GM23338 (cell line): ENCODE data around the gene GRM5.

Experiments used
- CREB1 ChIP-seq: fragments of 250-450 bp; sonication (Bioruptor Pico); IDR thresholded peaks from 2 replicates; pipeline ENCODE4 v1.5.0; 2020; ENCODE audit warnings: low read depth, mild to moderate bottlenecking, moderate library complexity
- CTCF ChIP-seq, 2 experiments: fragments of 200-600 bp in 1 of 2; sonication (generic) in 1 of 2; conservative IDR thresholded peaks; 2 replicates each; pipeline versions ENCODE4 v1.5.1 to v1.6.1; 2016 to 2017; ENCODE audit warnings: antibody characterized with exemption in 2 of 2, low read depth in 2 of 2, mild to moderate bottlenecking in 2 of 2, moderate library complexity in 1 of 2
- EZH2 ChIP-seq: fragments of 200-600 bp; sonication (generic); IDR thresholded peaks from one replicate; pipeline ENCODE4 v1.8.0; 2017; ENCODE audit warnings: antibody characterized with exemption, mild to moderate bottlenecking, low read depth; ENCODE audit not compliant: unreplicated experiment
- EZH2phosphoT487 ChIP-seq: fragments of 200-600 bp; sonication (generic); IDR thresholded peaks from one replicate; pipeline ENCODE4 v1.8.1; 2018; ENCODE audit warnings: antibody characterized with exemption; ENCODE audit not compliant: unreplicated experiment
- JUNB ChIP-seq: IDR thresholded peaks from one replicate; pipeline ENCODE4 v1.6.1; 2016; ENCODE audit warnings: antibody characterized with exemption; ENCODE audit not compliant: unreplicated experiment
- NANOG ChIP-seq: IDR thresholded peaks from 2 replicates; pipeline ENCODE4 v1.6.1; 2016; ENCODE audit warnings: antibody characterized with exemption, borderline replicate concordance
- POLR2AphosphoS5 ChIP-seq: IDR thresholded peaks from 2 replicates; pipeline ENCODE4 v1.6.1; 2016; ENCODE audit warnings: antibody characterized with exemption, low read depth
- REST ChIP-seq: IDR thresholded peaks from one replicate; pipeline ENCODE4 v1.6.1; 2018; ENCODE audit warnings: antibody characterized with exemption; ENCODE audit not compliant: unreplicated experiment

- TF ChIP-seq CTCF (conservative IDR thresholded peaks at IDR 0.05; ENCODE audit: low read depth in 2 of 2) (no peak), POLR2AphosphoS5 (no peak), EZH2 (no peak), EZH2phosphoT487 (no peak), CREB1 (CRISPR knock-in tag) (no peak), REST (no peak), NANOG (no peak), JUNB (no peak)
Measured at GRCh38 chr11:88909500-88909899, 156.3 kb downstream of the GRM5 start.
